ENCODE measurements around the gene CEP135.
"Not testable (repeated sequence)": the region's sequence is repeated elsewhere in the genome, so short reads cannot be mapped to it uniquely, and the experiment has no call there.

The CEP135 gene

GRCh38 chr4:55948726-55949481 is at the start of gene CEP135:
CEP135 (plus strand) TSS chr4:55948945; CDS start chr4:55952131, 3,186 bp downstream.
- DNase-seq, result peak; percentile 81

GRCh38 chr4:55902677-55903076 is 46.1 kb upstream of the CEP135 start:
- DNase-seq, result no peak

- DNase-seq, result no peak
These were observed 45.2 kb upstream of the CEP135 start for GRCh38 chr4:55903577-55903976.

- no peak for DNase-seq
These were observed 44.2 kb upstream of the CEP135 start for GRCh38 chr4:55904576-55904975.

GRCh38 chr4:55906323-55906722 is 42.4 kb upstream of the CEP135 start:
- DNase-seq, result no peak

GRCh38 chr4:55906989-55907388 is 41.8 kb upstream of the CEP135 start:
- DNase-seq, result no peak

GRCh38 chr4:55907469-55907868 is 41.3 kb upstream of the CEP135 start:
- DNase-seq, result no peak

GRCh38 chr4:55910140-55910539 is 38.6 kb upstream of the CEP135 start:
- no peak for DNase-seq

- DNase-seq, result no peak
These were observed 36.5 kb upstream of the CEP135 start for GRCh38 chr4:55912249-55912648.

- no peak for DNase-seq
These were observed 28.2 kb upstream of the CEP135 start for GRCh38 chr4:55920571-55920970.

- DNase-seq, result no peak
These were observed 27.7 kb upstream of the CEP135 start for GRCh38 chr4:55921093-55921492.

- no peak for DNase-seq
These were observed 23.5 kb upstream of the CEP135 start for GRCh38 chr4:55925241-55925640.

GRCh38 chr4:55926610-55927009 is 22.1 kb upstream of the CEP135 start:
- no peak for DNase-seq

- no peak for DNase-seq
These were observed 20.8 kb upstream of the CEP135 start for GRCh38 chr4:55927803-55928437.

- no peak for DNase-seq
These were observed 19.9 kb upstream of the CEP135 start for GRCh38 chr4:55928846-55929245.

- DNase-seq, result no peak
These were observed 17.7 kb upstream of the CEP135 start for GRCh38 chr4:55931043-55931442.

GRCh38 chr4:55931833-55932232 is 16.9 kb upstream of the CEP135 start:
- DNase-seq, result no peak

- no peak for DNase-seq
These were observed 16.2 kb upstream of the CEP135 start for GRCh38 chr4:55932511-55932910.

- no peak for DNase-seq
These were observed 15.1 kb upstream of the CEP135 start for GRCh38 chr4:55933611-55934010.

- not testable (repeated sequence) for DNase-seq
These were observed 12.8 kb upstream of the CEP135 start for GRCh38 chr4:55935907-55936306.

GRCh38 chr4:55938481-55938880 is 10.3 kb upstream of the CEP135 start:
- DNase-seq, result no peak

- DNase-seq, result no peak
These were observed 9.3 kb upstream of the CEP135 start for GRCh38 chr4:55939421-55939820.

GRCh38 chr4:55941881-55942396 is 6.8 kb upstream of the CEP135 start:
- no peak for DNase-seq

- peak; percentile 74 for DNase-seq
These were observed 1.4 kb upstream of the CEP135 start for GRCh38 chr4:55947254-55947882.

Data from GF-D8 (cell line).